Endothelial cell of umbilical vein (primary cell): ENCODE data around the gene ADAP1.

Source experiments
- EZH2 ChIP-seq: IDR thresholded peaks from 2 replicates; pipeline ENCODE4 v1.6.1; 2012; ENCODE audit warnings: borderline replicate concordance, low read depth, mild to moderate bottlenecking, moderate library complexity, low read length, inconsistent platforms; ENCODE audit not compliant: severe bottlenecking
- MAX ChIP-seq: IDR thresholded peaks from 2 replicates; pipeline ENCODE4 v1.6.1; 2011; ENCODE audit not compliant: insufficient read depth, insufficient read length
- POLR2A ChIP-seq: IDR thresholded peaks from 2 replicates; pipeline ENCODE4 v1.6.1; 2012; ENCODE audit warnings: low read depth, mild to moderate bottlenecking, control low read depth, low read length
- TF ChIP-seq, protein P1 (sequence below), 2 donors: IDR thresholded peaks; 1 replicate in 1 of 2; 2 replicates in 1 of 2; pipeline ENCODE4 v1.5.1; 2011; ENCODE audit warnings: low read length in 2 of 2, mild to moderate bottlenecking in 2 of 2, moderate library complexity in 2 of 2, control low read depth in 1 of 2, inconsistent platforms in 1 of 2, low read depth in 1 of 2; ENCODE audit not compliant: insufficient read depth in 1 of 2; ENCODE audit errors: extremely low read depth in 1 of 2

GRCh38 chr7:921581-922333 lies 32.7 kb downstream of the ADAP1 start:
- TF ChIP-seq MAX (no peak), EZH2 (no peak), POLR2A (no peak)
- TF ChIP-seq, protein P1, sequence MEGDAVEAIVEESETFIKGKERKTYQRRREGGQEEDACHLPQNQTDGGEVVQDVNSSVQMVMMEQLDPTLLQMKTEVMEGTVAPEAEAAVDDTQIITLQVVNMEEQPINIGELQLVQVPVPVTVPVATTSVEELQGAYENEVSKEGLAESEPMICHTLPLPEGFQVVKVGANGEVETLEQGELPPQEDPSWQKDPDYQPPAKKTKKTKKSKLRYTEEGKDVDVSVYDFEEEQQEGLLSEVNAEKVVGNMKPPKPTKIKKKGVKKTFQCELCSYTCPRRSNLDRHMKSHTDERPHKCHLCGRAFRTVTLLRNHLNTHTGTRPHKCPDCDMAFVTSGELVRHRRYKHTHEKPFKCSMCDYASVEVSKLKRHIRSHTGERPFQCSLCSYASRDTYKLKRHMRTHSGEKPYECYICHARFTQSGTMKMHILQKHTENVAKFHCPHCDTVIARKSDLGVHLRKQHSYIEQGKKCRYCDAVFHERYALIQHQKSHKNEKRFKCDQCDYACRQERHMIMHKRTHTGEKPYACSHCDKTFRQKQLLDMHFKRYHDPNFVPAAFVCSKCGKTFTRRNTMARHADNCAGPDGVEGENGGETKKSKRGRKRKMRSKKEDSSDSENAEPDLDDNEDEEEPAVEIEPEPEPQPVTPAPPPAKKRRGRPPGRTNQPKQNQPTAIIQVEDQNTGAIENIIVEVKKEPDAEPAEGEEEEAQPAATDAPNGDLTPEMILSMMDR (IDR thresholded peaks at IDR 0.05; ENCODE audit: extremely low read depth in 1 of 2, insufficient read depth in 1 of 2, low read depth in 1 of 2, low read length in 2 of 2): no peak
